Heart right ventricle (tissue), 16 donors: ENCODE measurements around the gene PELI2. TPM values are rescaled to one million over a fixed set of nuclear protein-coding genes. Genes with fewer than 3 reads are reported as not detected.

Experiments used
- ATAC-seq, 8 donors: fragments of 200-7000 bp; cut with Tn5 transposase; one replicate each; pipeline ENCODE4 v1.9.1; 2020; ENCODE audit warnings: mild to moderate bottlenecking in 8 of 8, moderate library complexity in 8 of 8, moderate number of reproducible peaks in 1 of 8
- DNase-seq, 2 donors: peaks; one replicate each; pipeline ENCODE4 v3.0.0-alpha.2; 2020
- H3K27ac ChIP-seq, 10 donors: fragments of 200-600 bp; sonication (generic) in 2 of 10; one replicate each; pipeline versions ENCODE4 v1.5.0 to v1.8.0; 2020 to 2022; ENCODE audit warnings: mild to moderate bottlenecking in 3 of 10
- H3K27me3 ChIP-seq, 7 donors: fragments of 200-600 bp; one replicate each; pipeline ENCODE4 v1.8.0; 2021 to 2022; ENCODE audit warnings: mild to moderate bottlenecking in 2 of 7
- H3K36me3 ChIP-seq, 9 donors: fragments of 200-600 bp; sonication (generic) in 1 of 9; one replicate each; pipeline versions ENCODE4 v1.5.0 to v1.8.0; 2020 to 2022; ENCODE audit warnings: mild to moderate bottlenecking in 2 of 9
- H3K4me1 ChIP-seq, 9 donors: fragments of 200-600 bp; sonication (generic) in 1 of 9; one replicate each; pipeline versions ENCODE4 v1.5.0 to v1.8.0; 2020 to 2022; ENCODE audit warnings: mild to moderate bottlenecking in 4 of 9
- H3K4me3 ChIP-seq, 10 donors: fragments of 200-600 bp; sonication (generic) in 2 of 10; one replicate each; pipeline versions ENCODE4 v1.5.0 to v1.8.0; 2020 to 2022; ENCODE audit warnings: mild to moderate bottlenecking in 7 of 10, moderate library complexity in 2 of 10
- H3K9me3 ChIP-seq, 11 donors: fragments of 200-600 bp in 10 of 11; sonication (generic) in 2 of 11; one replicate each; pipeline versions ENCODE4 v1.5.0 to v1.8.0; 2013 to 2022; ENCODE audit warnings: mild to moderate bottlenecking in 2 of 11, control low read depth in 1 of 11, moderate library complexity in 1 of 11
- CTCF ChIP-seq, 9 donors: fragments of 200-600 bp; sonication (generic) in 2 of 9; IDR thresholded peaks; one replicate each; pipeline versions ENCODE4 v1.5.0 to v1.8.0; 2021 to 2022; ENCODE audit warnings: antibody characterized with exemption in 9 of 9, mild to moderate bottlenecking in 5 of 9, moderate library complexity in 1 of 9
- WGBS, 2 donors: extraction: QIAGEN DNeasy Blood & Tissue Kit; methylation state at CpG; one replicate each; pipeline ENCODE4 v1.1.7; 2013; ENCODE audit warnings: inconsistent platforms in 1 of 2; 5-methylcytosine and 5-hydroxymethylcytosine counted together
- intact Hi-C, 10 donors: fragments of 100-400 bp; cut with DNase I; formaldehyde crosslinking; loops; one replicate each; pipeline versions ENCODE4 v1.11.1 to v1.14.2; 2022
- polyA plus RNA-seq, 2 donors: library from polyadenylated mRNA; stranded (reverse); fragments of 200-250 nt; gene quantifications; one replicate each; pipeline ENCODE4 v1.2.3, GENCODE V29; 2013
- total RNA-seq, 10 donors: library from RNA; stranded (reverse); fragmentation: NEBNext Ultra II Directional in 3 of 10; extraction: Animal tissue kit (Norgen Biotek cat#: 25700) in 3 of 10; gene quantifications; one replicate each; pipeline versions ENCODE4 v1.2.1 to v1.2.4, GENCODE V29; 2021 to 2023
- donor health status: Arrhythmogenic right ventricular cardiomyopathy.
- donor health status: ischemic (EF 13 %, LVEDD 7.1; RV severe dilation, severe dysfunction).
- donor health status: healthy with polysubstance abuse.
- donor health status: DM: no; HTN: yes; CAD: no.
- donor health status: DM: no; HTN: no; CAD: no.
- donor health status: ischemic (EF 25% LVEDD 6.9; RV normal size, moderate dysfunction).
- donor health status: ischemic (EF 25% LVEDD 5.7; RV mildly dilated, moderate dysfunction).
- donor health status: healthy.
- donor health status: DM: yes; HTN: yes; CAD: no.
- donor health status: Ischemic cardiomyopathy.
- donor health status: ischemic (EF 35%, LVEDD 5.7; RV mildly dilated, moderate dysfunction).
- donor health status: nonischemic (EF 11% LVEDD 7.7; RV severe dilation, severe dysfunction).
- donor health status: DM: yes; HTN: yes; CAD: no.
- donor health status: PGD.
- donor health status: ischemic (EF 29% LVEDD 5.4; RV normal size, mild dysfunction).
- donor health status: nonischemic (EF 23%, LVEDD 6.1; RV moderate dilation, normal function).

PELI2 gene
- total and polyA plus RNA-seq, 12 donors, result 0.87 to 4.9 (median 2.0) TPM

GRCh38 chr14:56081139-56081538 lies 37.1 kb upstream of the PELI2 start:
- no peaks in the 10 kb centered on the region for H3K4me1 ChIP-seq
- no peak overlapping the region for H3K27ac ChIP-seq
- no peaks in the 10 kb centered on the region for H3K9me3 ChIP-seq
- 85 to 86% methylated on average over 2 of the region's 2 CpGs for WGBS, 2 donors
- intact Hi-C loops, result no loop called here
- H3K27me3 ChIP-seq, result peaks cover 0 to 12% (median 0%) of the 10 kb centered on the region in 7 donors
- DNase-seq (no peak), ATAC-seq (no peak)
- H3K4me3 ChIP-seq, result no peak overlapping the region
- no peaks in the 10 kb centered on the region for H3K36me3 ChIP-seq
- no peak for TF ChIP-seq CTCF (IDR thresholded peaks at IDR 0.05)

GRCh38 chr14:56082880-56083279 lies 35.3 kb upstream of the PELI2 start:
- 34 to 64% methylated on average over 2 of the region's 2 CpGs for WGBS, 2 donors
- ATAC-seq (no peak), DNase-seq (no peak)
- intact Hi-C loops, result no loop called here
- Histone ChIP-seq H3K27ac (no peak overlapping the region), H3K4me1 (no peaks in the 10 kb centered on the region), H3K9me3 (no peaks in the 10 kb centered on the region), H3K27me3 (peaks cover 0 to 11% (median 0%) of the 10 kb centered on the region in 7 donors), H3K36me3 (no peaks in the 10 kb centered on the region), H3K4me3 (no peak overlapping the region)
- no peak for TF ChIP-seq CTCF (IDR thresholded peaks at IDR 0.05)

- Histone ChIP-seq H3K4me1 (no peaks in the 10 kb centered on the region), H3K4me3 (no peak overlapping the region), H3K36me3 (no peaks in the 10 kb centered on the region), H3K27ac (no peak overlapping the region), H3K27me3 (peaks cover 0 to 19% (median 0%) of the 10 kb centered on the region in 7 donors), H3K9me3 (no peaks in the 10 kb centered on the region)
- ATAC-seq (no peak), DNase-seq (no peak)
- intact Hi-C loops, result no loop called here
- TF ChIP-seq CTCF (IDR thresholded peaks at IDR 0.05), result no peak
- WGBS, 2 donors, result 78 to 83% methylated on average over 4 of the region's 4 CpGs
These were observed 32.7 kb upstream of the PELI2 start for GRCh38 chr14:56085471-56085870.

GRCh38 chr14:56087671-56088471 lies 30.3 kb upstream of the PELI2 start:
- peaks cover 0 to 6% (median 0%) of the 10 kb centered on the region in 9 donors for H3K4me1 ChIP-seq
- TF ChIP-seq CTCF (IDR thresholded peaks at IDR 0.05), result no peak
- H3K27ac ChIP-seq, result no peak overlapping the region
- H3K4me3 ChIP-seq, result no peak overlapping the region
- no peaks in the 10 kb centered on the region for H3K36me3 ChIP-seq
- H3K27me3 ChIP-seq, result peaks cover 0 to 19% (median 0%) of the 10 kb centered on the region in 7 donors
- no peaks in the 10 kb centered on the region for H3K9me3 ChIP-seq
- intact Hi-C loops, result no loop called here
- no peak for ATAC-seq
- DNase-seq, result no peak
- WGBS, 2 donors, result 52 to 57% methylated on average over 11 of the region's 11 CpGs
